HL-60/S4 treated with phorbol 12-myristate 13-acetate at 8.2 ng/mL for 4 days and 3 days (cell line): Measurements from ENCODE around the gene XPA.
"Not testable (repeated sequence)": the region's sequence is repeated elsewhere in the genome, so short reads cannot be mapped to it uniquely, and the experiment has no call there.

Experiments
- in situ Hi-C: fragments of 300-500 bp; cut with MboI; formaldehyde crosslinking; loops from 2 replicates; pipeline ENCODE4 v1.15.0; 2022; ENCODE audit warnings: low sequenced_read_pairs

Gene XPA

GRCh38 chr9:97704851-97705250, 7.7 kb upstream of the XPA start:
- in situ Hi-C loops: loop anchor here (25.0 kb wide), 1 partner anchor 182 kb away; no protein-coding TSS in a partner anchor

DNA sequence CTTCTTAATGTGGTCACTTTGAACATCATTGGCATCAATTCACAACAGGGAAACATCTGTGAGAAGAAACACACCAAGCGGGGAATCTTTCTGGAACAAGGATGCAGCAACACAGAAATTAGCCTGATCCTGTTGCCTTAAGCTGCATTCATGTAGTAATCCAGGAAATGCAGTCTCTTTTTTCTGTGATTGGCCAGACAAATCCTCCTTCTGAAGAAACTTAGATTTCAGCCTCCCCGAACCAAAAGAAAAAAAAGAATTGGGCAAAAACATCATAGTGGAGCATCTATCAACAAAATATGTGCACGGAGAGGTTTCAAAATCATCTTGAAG, 7.2 kb upstream of the XPA start:
- in situ Hi-C loops: loop anchor here (25.0 kb wide), 1 partner anchor 183 kb away; no protein-coding TSS in a partner anchor

GRCh38 chr9:97703437-97704344, 6.6 kb upstream of the XPA start:
- in situ Hi-C loops: loop anchor here (25.0 kb wide), 1 partner anchor 184 kb away; no protein-coding TSS in a partner anchor

DNA sequence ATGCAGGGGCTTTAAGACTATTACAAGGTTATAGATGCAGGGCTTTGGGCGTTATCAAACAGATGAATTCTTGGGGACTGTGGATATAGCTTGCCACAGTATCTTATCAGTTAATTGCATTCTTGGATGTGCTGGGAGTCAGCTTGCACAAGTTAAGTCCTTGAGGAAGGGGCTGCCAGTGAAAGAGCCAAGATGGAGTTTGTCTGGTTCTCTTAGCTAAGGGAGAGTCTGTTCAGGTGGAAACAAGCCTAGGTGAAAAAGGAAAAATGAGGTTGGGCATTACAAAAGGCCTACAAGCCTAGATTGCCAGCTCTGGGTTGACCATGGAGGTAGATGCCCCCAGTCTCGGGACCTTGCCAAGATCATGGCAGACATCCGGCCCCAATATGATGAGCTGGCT, 2.7 kb upstream of the XPA start:
- in situ Hi-C loops: loop anchor here (25.0 kb wide), 1 partner anchor 187 kb away; no protein-coding TSS in a partner anchor

- in situ Hi-C loops: not testable (repeated sequence)
Measured at GRCh38 chr9:97699281-97699680, 2.1 kb upstream of the XPA start.

DNA sequence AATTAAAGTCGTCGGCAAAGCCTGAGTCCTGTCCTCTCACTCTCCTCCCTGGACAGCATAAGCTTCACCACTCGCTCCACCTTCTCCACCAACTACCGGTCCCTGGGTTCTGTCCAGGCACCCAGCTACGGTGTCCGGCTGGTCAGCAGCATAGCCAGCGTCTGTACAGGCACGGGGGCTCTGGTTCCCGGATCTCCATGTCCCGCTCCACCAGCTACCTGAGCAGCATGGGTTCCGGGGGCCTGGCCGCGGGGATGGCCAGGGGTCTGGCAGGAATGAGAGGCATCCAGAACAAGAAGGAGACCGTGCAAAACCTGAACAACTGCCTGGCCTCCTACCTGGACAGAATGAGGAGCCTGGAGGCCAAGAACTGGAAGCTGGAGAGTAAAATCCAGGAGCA, 1.7 kb upstream of the XPA start:
- in situ Hi-C loops: no loop called here

- in situ Hi-C loops: no loop called here
Measured at GRCh38 chr9:97697837-97698236, 697 bp upstream of the XPA start.

DNA sequence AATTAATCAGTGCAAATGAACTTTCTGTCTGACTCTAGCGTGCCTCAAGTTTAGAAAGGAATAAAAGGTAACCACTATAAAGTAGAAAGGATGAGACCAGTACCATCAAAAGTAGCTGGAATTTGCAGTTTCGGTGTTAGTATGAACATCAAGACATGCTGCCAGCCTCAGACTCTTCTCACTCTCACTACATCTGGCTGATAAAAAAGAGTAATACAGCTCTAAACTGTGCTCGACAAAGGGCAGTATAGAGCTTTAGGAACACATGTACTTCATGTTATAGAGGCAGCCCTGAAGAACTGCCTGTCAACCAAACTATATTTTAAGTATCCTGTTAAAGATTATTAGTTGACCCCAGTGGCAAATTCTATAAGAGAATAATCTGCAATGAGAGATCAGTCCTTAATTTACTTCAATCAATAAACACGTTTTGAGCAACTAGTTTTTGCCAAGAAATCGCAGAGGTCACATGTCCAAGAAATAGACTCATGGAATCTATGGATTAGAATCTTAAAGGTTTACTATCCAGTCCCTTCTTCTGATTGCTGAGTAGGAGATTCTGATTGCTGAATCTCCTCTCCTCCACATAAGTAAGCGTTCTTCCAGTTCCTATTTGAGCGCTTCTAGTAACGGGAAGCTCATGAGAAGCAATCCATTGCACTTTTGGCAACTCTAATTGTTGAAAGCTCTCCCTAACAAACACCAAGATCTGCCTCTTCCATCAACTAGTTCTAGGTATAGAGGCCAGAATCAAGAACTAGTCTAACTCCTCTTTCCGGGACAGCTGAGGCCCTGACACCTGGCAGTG, 941 bp downstream of the XPA start:
- in situ Hi-C loops: no loop called here

- in situ Hi-C loops: no loop called here
Measured at GRCh38 chr9:97695390-97695789, 1.8 kb downstream of the XPA start.

DNA sequence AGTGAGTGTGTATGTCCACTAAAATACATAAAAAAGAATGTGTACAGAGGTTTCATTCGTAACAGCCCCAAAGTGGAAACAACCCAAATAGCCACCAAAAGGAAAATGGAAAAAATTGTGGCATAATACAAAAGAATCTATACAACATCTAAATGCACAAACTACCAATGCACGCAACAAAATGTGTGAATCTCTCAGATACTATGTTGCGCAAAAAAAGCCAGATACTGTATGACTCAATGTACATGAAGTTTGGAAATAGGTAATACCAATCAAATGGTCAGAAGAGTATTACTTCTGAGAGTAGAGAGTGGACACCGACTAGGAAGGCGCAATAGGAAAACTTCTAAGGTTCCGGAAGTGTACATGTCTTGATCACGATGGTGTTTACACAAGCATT, 2.4 kb downstream of the XPA start:
- in situ Hi-C loops: no loop called here

DNA sequence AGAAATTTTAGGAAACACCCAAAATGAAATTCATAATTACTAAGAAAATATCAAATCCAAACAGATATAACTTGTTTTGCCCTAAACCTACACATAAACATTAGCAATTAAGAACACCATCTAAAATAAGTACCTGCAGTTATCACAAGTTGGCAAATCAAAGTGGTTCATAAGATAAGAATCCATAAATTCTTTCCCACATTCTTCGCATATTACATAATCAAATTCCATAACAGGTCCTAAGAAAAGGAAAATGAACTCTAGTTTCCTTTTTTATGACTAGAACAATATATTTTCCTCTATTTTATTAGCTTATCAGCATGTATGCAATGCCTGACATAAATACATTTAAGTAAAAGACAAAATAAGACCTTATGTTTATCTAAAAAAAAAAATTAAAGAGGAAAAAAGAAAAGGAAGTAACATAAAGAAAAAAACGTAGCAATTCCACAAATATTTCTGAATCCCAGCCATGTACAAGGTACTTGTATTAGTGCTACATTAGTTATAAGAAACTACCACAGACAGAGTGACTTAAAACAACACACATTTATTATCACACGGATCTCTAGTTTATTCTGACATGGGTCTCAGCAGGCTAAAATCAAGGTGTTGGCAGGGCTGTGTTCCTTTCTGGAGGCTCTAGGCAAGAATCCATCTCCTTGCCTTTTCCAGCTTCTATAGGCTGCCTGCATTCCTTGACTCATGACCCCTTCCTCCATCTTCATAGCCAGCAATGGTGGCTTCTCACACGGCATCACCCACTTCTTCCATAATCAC, 7.5 kb downstream of the XPA start:
- in situ Hi-C loops: no loop called here

- in situ Hi-C loops: no loop called here
Measured at GRCh38 chr9:97688654-97689053, 8.5 kb downstream of the XPA start.

DNA sequence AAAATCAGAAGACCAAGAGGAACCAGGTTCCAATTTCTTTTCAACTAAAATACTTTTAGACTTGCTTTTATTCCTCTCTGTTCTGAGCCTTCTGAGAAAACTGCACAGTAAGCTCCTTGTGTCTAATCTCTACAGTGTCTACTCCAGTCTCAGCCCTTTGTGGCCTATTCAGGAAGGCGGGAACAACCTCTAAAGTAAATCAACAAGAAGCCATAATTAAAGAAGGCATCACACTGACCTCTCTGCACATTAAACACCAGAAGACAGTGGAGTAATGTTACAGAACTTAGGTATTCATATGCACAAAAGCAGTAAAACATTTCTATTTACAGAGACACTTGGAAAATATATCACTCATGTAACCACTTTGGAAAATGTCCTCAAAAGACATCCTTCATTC, 14.9 kb downstream of the XPA start:
- in situ Hi-C loops: no loop called here

DNA sequence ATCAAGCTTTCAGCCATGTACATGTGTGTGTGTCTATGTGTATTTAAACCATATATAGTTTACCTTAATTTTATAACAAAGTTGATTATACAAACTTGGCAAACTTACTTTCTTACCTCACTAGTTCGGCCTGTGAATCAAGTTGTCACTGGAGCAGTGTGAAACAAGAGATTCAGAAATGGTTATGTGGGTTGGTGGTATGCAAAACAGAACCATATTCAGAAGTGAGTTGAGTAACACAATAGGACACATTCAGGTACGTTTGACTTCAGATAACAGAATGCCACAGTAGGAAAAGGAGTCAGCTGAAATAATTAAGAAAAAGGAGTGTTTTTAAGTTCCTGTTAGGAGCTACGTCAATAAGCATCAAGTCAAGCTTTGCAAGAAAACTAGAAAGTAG, 21.5 kb downstream of the XPA start:
- in situ Hi-C loops: no loop called here

GRCh38 chr9:97673922-97674321, 23.2 kb downstream of the XPA start:
- in situ Hi-C loops: no loop called here

- in situ Hi-C loops: no loop called here
Measured at GRCh38 chr9:97672403-97672802, 24.7 kb downstream of the XPA start.

- in situ Hi-C loops: no loop called here
Measured at GRCh38 chr9:97670586-97670985, 26.6 kb downstream of the XPA start.

GRCh38 chr9:97668485-97668884, 28.7 kb downstream of the XPA start:
- in situ Hi-C loops: no loop called here

- in situ Hi-C loops: no loop called here
Measured at GRCh38 chr9:97666907-97667686, 30.0 kb downstream of the XPA start.

DNA sequence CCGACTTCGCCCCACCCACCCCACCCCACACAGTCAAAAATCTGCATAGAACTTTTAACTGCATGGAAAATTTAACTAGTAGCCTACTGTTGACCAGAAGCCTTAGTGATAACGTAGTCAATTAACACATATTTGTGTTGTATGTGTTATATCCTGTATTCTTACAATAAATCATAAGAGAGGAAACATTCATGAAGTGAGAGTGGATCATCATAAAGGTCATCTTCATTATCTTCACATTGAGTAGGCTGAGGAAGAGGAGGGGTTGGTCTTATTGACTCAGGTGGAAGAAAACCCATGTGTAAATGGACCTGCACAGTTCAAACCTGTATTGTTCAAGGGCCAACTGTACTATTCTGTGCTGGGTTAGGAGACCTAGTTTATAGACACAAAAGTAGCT, 31.4 kb downstream of the XPA start:
- in situ Hi-C loops: no loop called here
